ENCODE results near the gene ZFP57.
"Not testable (repeated sequence)": the region's sequence is repeated elsewhere in the genome, so short reads cannot be mapped to it uniquely, and the experiment has no call there.

Gene ZFP57

DNA sequence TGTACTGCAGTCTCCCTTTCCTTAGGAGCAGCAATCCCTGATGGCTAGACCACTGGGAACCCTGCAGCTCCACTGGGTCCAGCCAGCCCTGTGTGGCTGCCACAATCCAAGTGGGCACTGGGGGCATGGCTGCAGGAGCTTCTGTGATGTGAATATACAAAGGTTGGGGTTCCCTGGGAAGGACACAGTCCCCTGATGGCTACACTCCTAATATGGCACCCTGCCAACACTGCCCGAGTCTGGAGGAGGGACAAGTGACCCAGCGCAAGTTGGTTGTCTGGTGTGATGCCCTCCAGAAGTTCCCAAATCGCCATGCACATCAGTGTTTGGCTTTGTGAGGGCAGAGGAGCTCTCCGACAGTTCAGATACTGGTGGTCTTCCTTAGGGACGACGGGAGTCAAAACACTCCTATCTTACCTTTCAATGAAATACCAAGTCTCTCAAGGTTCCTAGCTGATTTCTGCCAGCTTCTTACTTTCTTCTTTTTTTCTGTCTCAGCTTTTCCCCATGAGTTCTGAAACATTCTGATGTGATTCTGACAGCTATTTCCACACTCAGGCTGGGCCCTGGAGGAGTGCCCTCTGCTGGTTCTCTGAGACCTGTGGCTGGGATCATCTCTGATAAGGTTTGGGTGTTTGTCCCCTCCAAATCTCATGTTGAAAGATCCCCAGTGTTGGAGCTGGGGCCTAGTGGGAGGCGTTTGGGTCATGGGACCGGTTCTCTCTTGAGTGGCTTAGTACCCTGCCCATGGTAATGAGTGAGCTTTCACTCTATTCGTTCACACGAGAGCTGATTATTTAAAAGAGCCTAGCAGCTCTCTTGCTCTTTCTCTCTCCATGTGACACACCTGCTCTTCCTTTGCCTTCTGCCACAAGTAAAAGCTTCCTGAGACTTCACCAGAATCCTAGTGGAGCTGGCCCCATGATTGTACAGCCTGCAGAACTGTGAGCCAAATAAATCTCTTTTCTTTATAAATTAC is 15.5 kb upstream of the ZFP57 start:
- no peak for DNase-seq

DNA sequence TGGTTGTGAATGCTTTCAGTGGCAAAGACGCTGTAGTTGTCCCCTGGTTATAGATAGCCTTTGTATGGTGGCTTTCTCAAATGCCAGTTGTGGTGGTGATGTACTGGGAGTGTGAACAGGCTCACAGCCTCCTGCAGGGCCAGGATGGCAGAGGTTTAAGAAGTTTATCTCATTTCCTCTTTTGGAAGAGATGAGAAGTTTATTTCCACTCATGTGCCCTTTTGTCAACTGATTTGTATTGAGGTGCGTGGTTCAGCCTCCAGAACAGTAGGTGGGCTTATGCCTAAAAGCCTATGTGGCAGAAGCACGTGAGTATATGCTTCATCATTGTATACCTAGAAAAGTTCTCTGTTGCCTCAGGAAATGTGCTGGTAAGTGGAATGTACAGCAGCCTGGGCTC is 13.7 kb upstream of the ZFP57 start:
- DNase-seq = no peak

GRCh38 chr6:29685718-29686326 is 4.9 kb upstream of the ZFP57 start:
- no peak for DNase-seq

GRCh38 chr6:29681811-29682210 is 859 bp upstream of the ZFP57 start:
- DNase-seq = no peak

GRCh38 chr6:29680416-29680815 is 536 bp downstream of the ZFP57 start:
- no peak for DNase-seq

DNA sequence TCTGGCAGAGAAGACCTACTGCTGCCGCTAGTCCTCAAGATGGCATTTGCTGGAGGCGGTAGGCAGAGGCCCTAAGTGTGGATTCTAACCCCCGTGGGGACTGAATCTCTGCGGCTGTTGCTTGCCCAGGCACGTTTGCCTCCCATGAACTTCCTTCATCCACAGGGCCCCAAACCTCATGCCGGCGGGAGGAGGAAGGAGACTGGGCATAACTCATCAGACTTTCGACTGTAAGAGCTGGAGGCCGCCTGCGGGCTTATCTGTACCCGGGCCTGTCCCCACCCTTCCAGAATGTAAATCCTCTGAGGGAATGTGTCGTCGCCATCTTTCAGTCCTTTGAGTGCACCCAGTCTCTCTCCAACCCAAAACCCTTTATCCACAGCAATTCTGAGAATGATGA is 990 bp downstream of the ZFP57 start:
- no peak for DNase-seq

GRCh38 chr6:29678114-29678513 is 2.8 kb downstream of the ZFP57 start:
- no peak for DNase-seq

GRCh38 chr6:29676981-29677601 is 3.9 kb downstream of the ZFP57 start:
- no peak for DNase-seq

GRCh38 chr6:29675561-29675960 is 5.4 kb downstream of the ZFP57 start:
- DNase-seq = no peak

GRCh38 chr6:29674008-29674407 is 6.9 kb downstream of the ZFP57 start:
- DNase-seq = no peak

DNA sequence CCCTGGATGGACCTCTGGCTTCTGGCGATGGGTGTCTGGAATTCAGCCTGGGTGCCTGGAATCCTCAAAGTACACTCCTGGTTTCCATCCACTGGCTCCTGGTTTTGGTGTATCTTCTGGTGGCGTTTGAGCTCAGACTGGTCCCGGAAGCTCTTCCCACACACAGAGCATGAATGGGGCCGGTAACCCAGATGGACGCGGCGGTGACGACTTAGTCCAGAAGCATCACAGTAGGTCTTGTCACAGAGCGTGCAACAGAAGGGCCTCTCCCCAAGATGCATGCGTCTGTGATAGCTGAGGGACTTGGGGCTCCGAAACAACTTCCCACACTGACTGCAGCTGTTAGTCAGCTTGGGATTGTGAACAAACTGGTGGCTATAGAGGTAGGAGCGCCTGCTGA is 7.8 kb downstream of the ZFP57 start:
- no peak for DNase-seq

DNA sequence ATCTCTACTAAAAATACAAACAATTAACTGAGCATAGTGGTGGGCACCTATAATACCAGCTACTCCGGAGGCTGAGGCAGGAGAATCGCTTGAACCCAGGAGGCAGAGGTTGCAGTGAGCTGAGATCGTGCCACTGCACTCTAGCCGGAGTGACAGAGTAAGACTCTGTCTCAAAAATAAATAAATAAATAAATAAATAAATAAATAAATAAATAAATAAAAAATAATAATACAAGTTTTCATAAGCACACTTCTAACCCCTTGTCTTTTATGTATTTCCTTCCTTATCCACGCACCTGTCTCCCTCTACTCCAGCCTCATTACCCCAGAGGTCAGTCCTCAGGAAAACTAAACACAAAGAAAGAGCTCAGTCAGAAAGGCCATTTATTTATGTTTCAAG is 8.8 kb downstream of the ZFP57 start:
- DNase-seq = not testable (repeated sequence)

- no peak for DNase-seq
These were observed 9.9 kb downstream of the ZFP57 start for GRCh38 chr6:29671026-29671425.

DNA sequence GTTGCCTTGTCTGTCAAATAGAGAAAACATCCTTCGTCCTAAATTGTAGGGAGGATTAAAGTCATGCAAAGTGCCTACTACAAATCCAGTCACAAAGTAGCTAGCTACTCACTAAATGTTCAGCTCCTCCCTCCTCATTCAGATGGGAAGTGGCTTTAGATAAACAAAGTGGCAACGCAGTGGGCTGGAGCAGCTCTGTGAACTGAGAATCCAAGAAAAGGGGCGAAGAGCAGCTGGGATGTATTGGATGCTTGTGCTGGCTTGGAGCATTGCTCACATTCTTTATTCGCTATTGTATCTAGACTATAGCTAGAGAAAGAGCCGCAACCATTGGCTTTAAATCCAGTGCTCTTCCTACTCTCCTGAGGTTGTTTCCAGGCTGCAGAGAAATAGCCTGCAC is 13.8 kb downstream of the ZFP57 start:
- no peak for DNase-seq

DNA sequence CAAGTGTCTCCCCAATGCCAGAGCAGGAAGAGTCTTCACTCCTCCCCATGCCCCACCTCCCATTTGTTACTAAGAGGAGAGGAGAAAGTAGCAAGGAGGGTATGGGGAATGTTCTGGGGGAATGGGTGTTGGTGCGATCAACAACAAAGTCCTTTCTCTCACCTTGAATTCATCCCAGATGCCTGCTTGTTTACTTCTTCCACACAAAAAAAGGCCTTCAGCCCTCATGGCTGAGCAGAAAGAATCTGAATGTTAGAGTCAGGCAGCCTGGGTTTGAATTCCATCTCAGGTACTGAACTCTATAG is 14.2 kb downstream of the ZFP57 start:
- no peak for DNase-seq

DNA sequence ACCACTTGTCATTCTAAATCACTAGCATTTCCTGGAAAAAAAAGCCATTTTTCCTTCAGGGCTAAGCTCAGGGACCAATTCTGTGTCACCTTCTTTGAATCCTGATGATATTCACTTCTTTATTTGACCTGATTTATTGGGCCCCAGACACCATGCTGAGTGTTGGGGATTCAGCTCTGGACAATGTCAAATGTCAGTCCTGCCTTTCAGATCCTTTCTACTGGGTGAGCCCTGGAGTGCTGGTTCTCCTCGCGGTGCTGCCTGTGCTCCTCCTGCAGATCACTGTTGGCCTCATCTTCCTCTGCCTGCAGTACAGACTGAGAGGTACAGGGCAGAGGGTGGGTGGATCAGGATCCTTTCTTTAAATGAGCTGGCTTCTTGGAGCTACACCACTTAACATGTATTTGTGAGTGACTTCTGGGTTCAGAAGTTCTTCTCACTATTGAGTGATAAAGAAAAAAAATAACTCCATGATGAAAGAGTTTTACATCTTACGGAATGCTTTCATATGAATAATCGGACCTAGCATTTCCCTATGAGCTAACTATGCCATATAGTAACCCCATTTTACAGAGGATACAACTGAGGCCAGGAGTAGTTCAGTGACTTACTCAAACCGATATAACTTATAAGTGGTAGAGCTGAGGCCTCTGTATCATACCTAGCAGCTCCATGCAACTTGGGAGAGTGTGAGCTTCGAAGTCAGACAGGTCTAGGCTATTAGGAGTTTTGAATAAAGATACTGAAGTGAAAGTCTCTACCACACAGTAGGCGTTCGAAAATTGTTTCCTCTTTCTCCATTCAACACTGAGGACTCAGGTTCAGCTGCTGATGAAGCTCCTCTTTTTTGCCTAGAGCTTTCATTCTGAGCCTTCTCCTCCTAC is 14.8 kb downstream of the ZFP57 start:
- DNase-seq = no peak

DNA sequence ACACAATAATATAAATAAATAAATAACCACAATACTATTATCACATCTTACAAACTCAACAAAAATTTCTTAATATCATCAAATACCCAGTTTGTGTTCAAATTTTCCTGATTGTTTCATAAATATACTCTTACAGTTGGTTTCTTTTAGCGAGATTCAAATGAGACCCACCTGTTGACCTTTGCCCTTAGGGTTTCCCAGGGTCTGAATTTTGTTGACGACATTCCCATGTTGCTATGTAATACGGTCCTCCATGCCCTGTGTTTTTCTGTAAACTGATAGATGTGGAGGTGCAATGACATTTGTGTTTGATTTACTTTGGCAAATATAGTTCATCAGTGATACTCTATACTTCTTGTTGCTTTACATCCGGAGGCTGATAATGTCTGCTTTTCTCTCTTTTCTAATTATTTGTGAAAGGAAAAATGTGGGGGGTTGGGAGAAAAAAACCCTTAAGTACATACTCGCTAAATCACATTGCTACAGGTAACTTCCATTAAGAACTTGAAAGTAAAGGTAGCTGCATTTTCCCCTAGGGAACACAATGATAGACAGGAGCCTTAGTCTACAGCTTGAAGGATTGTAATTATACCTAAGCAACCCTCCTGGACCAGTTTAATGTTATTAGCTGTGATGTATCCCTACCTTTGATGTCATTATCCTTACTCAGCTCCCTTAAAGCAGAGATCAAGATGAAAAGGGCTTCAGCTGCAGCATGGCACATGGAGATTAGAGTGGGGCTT is 17.5 kb downstream of the ZFP57 start:
- no peak for DNase-seq

DNA sequence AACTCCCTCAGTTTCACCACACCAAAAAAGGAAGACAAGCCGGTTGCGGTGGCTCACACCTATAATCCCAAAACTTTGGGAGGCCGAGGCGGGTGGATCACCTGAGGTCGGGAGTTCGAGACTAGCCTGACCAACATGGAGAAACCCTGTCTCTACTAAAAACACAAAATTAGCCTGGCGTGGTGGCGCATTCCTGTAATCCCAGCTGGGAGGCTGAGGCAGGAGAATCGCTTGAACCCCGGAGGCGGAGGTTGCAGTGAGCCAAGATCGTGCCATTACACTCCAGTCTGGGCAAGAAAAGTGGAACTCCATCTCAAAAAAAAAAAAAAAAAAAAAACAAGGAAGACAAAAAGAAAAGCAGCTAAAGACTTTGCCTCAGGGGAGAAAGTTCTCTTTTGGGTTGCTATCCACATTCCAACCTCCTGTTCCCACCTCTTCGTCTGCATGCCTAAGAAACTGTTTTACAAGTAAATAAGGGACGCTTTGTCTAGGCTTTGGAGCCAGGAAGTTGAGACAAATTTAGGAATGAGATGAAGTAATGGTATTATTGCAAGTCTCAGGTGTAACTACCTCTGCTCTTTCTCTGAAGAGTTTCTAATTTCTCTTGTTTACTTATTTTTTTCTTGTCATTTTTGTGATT is 19.3 kb downstream of the ZFP57 start:
- DNase-seq = not testable (repeated sequence)

- no peak for DNase-seq
These were observed 19.9 kb downstream of the ZFP57 start for GRCh38 chr6:29661071-29661470.

- no peak for DNase-seq
These were observed 24.2 kb downstream of the ZFP57 start, which contains the start of gene MOG for GRCh38 chr6:29656798-29657197. Gene MOG, plus strand, starts transcription at chr6:29657092. Its CDS starts 118 bp downstream, at chr6:29657210.

GRCh38 chr6:29656157-29656556 is 24.8 kb downstream of the ZFP57 start:
- DNase-seq = no peak

DNA sequence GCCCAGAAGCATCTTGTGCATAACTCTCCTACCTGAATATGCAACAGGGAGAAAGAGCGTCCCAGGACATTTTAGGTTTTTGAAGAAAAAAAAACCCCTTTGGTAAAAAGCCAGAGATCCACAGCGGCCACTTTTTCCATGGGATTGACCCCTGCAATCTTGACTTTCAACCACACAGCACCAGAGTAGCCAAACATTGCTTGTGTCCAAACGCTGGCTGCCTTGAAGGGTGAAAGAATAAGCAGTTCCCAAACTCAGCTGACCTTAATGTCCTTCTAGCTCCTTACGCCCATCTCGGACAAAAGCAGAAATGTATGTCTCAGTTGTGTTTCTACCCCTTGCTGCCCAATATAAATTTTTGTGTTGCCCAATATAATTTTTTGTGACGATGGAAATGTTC is 25.3 kb downstream of the ZFP57 start:
- DNase-seq = no peak

All from T-helper 2 cell (primary cell).